ENCODE data around the gene ACER1. TPM values are rescaled to one million over a fixed set of nuclear protein-coding genes. Genes with fewer than 3 reads are reported as not detected.

ACER1 gene
- total RNA-seq, 4 donors from 2014 or later, result not detected

DNA sequence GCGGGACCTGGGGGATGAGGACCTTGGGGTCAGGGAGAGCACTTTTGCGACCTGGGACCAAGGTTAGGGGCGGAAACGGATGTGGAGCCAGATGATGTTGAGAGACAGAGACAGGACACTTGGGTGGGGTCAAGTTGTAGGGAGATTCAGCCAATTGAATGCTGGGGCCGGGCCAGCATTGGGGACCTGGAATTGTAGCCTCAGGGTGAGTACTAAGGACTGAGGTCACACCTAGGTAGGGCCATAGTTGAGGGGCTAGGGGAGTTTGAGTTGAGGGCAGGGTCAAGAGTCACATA lies 40.3 kb upstream of the ACER1 start:
- Histone ChIP-seq H3K27ac (peak overlapping the region; percentile 84 to 99 (median 98)), H3K4me1 (peaks cover 0 to 53% (median 15%) of the 10 kb centered on the region in 4 donors), H3K9me3 (no peaks in the 10 kb centered on the region), H3K36me3 (peaks cover 0 to 38% (median 0%) of the 10 kb centered on the region in 3 donors), H3K4me3 (peak overlapping the region; percentile 33 to 95 (median 92)), H3K27me3 (no peaks in the 10 kb centered on the region)
- DNase-seq (ENCODE audit: low spot score in 2 of 2), result no peak
- WGBS, 2 donors, result 12 to 15% methylated on average over 5 of the region's 5 CpGs
- TF ChIP-seq, protein P1, sequence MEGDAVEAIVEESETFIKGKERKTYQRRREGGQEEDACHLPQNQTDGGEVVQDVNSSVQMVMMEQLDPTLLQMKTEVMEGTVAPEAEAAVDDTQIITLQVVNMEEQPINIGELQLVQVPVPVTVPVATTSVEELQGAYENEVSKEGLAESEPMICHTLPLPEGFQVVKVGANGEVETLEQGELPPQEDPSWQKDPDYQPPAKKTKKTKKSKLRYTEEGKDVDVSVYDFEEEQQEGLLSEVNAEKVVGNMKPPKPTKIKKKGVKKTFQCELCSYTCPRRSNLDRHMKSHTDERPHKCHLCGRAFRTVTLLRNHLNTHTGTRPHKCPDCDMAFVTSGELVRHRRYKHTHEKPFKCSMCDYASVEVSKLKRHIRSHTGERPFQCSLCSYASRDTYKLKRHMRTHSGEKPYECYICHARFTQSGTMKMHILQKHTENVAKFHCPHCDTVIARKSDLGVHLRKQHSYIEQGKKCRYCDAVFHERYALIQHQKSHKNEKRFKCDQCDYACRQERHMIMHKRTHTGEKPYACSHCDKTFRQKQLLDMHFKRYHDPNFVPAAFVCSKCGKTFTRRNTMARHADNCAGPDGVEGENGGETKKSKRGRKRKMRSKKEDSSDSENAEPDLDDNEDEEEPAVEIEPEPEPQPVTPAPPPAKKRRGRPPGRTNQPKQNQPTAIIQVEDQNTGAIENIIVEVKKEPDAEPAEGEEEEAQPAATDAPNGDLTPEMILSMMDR (IDR thresholded peaks at IDR 0.05), result no peak
- no peak for TF ChIP-seq EP300 (IDR thresholded peaks at IDR 0.05)
- no peak for TF ChIP-seq POLR2A (IDR thresholded peaks at IDR 0.05)

DNA sequence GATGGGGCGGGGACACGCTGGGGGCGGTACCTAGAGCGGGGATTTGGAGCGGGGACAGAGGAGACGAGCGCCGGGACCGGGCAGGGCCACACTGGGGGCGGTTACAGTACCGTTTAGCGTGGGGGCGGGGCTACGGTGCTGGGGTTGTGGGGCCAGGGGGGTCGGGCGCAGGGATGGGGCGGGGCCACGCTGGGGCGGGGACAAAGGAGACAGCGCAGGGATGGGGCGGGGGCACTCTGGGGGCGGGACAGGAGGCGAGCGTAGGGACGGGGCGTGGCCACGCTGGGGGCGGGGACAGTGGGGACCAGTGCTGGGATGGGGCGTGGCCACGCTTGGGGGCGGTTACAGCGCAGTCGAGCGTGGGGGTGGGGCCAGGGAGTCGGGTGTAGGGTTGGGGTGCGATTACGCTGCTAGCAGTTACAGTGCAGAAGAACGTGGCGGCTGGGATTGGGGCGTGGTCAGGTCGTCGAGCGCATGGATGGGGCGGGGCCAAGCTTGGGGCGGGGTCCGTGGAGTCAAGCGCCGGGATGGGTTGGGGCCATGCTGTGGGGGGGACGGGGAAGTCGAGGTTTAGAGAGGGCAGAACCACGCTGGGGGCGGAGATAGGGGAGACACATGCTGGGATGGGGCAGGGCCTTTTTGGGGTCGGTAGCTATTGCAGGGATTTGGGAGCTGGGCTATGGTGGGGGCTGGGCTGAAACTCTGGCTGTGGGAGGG lies 39.8 kb upstream of the ACER1 start:
- H3K9me3 ChIP-seq, result no peaks in the 10 kb centered on the region
- 1 to 2% methylated on average over 20 to 22 of the region's 53 CpGs for WGBS, 2 donors
- peaks cover 0 to 38% (median 0%) of the 10 kb centered on the region in 3 donors for H3K36me3 ChIP-seq
- H3K27ac ChIP-seq, result peak overlapping the region; percentile 98 to 99 (median 99)
- peaks cover 0 to 51% (median 15%) of the 10 kb centered on the region in 4 donors for H3K4me1 ChIP-seq
- peak; percentile 98 to 99 for DNase-seq (ENCODE audit: low spot score in 2 of 2)
- peak overlapping the region; percentile 68 to 95 (median 92) for H3K4me3 ChIP-seq
- no peaks in the 10 kb centered on the region for H3K27me3 ChIP-seq
- TF ChIP-seq POLR2A (IDR thresholded peaks at IDR 0.05) (no peak), EP300 (IDR thresholded peaks at IDR 0.05) (no peak)
- TF ChIP-seq, protein P1 (IDR thresholded peaks at IDR 0.05), result no peak

DNA sequence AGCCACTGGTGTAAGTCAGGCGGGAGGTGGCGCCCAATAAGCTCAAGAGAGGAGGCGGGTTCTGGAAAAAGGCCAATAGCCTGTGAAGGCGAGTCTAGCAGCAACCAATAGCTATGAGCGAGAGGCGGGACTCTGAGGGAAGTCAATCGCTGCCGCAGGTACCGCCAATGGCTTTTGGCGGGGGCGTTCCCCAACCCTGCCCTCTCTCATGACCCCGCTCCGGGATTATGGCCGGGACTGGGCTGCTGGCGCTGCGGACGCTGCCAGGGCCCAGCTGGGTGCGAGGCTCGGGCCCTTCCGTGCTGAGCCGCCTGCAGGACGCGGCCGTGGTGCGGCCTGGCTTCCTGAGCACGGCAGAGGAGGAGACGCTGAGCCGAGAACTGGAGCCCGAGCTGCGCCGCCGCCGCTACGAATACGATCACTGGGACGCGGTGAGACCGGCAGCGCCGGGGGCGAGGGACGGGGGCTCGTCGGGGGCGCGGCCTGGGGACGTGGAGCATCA lies 39.2 kb upstream of the ACER1 start, which contains the start of gene ALKBH7:
ALKBH7 (plus strand) TSS at position 201 of the 502 bp plus-strand sequence; CDS start at position 228, 27 bp downstream.
- DNase-seq (ENCODE audit: low spot score in 2 of 2), result peak; percentile 99 to 100
- H3K9me3 ChIP-seq, result no peaks in the 10 kb centered on the region
- H3K36me3 ChIP-seq, result peaks cover 0 to 40% (median 3%) of the 10 kb centered on the region in 3 donors
- no peaks in the 10 kb centered on the region for H3K27me3 ChIP-seq
- H3K4me1 ChIP-seq, result peaks cover 0 to 47% (median 15%) of the 10 kb centered on the region in 4 donors
- peak within 1 kb of the TSS; percentile 98 to 99 (median 99) for H3K27ac ChIP-seq
- WGBS, 2 donors, result 0 to 3% methylated on average over 10 to 19 of the region's 47 CpGs
- TF ChIP-seq POLR2A (IDR thresholded peaks at IDR 0.05) (peak; percentile 22 to 68), EP300 (IDR thresholded peaks at IDR 0.05) (peak; percentile 41 to 86)
- TF ChIP-seq, protein P1 (IDR thresholded peaks at IDR 0.05), result peak in 2 of 5 experiments; percentile 8 to 36
- H3K4me3 ChIP-seq, result peak within 1 kb of the TSS; percentile 68 to 95 (median 92)

DNA sequence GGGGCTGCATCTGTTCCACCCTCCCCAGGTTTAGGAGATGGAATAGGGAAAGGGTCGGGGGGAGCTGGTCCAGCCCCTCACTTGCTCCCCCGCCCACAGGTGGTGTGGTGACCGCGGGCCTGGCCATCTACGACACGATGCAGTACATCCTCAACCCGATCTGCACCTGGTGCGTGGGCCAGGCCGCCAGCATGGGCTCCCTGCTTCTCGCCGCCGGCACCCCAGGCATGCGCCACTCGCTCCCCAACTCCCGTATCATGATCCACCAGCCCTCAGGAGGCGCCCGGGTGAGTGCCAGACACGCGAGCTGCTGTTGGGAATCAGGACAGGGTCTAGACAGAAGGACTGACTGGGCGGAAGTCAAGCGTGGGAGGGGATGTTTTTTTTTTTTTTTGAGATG lies 30.9 kb upstream of the ACER1 start:
- Histone ChIP-seq H3K4me3 (no peak overlapping the region), H3K27me3 (no peaks in the 10 kb centered on the region), H3K36me3 (peaks cover 0 to 56% (median 22%) of the 10 kb centered on the region in 3 donors), H3K9me3 (no peaks in the 10 kb centered on the region), H3K27ac (no peak overlapping the region), H3K4me1 (peaks cover 0 to 14% (median 0%) of the 10 kb centered on the region in 4 donors)
- DNase-seq (ENCODE audit: low spot score in 2 of 2), result no peak
- WGBS, 2 donors, result 94 to 95% methylated on average over 21 of the region's 21 CpGs
- TF ChIP-seq POLR2A (IDR thresholded peaks at IDR 0.05) (no peak), EP300 (IDR thresholded peaks at IDR 0.05) (no peak)
- TF ChIP-seq, protein P1 (IDR thresholded peaks at IDR 0.05), result no peak

DNA sequence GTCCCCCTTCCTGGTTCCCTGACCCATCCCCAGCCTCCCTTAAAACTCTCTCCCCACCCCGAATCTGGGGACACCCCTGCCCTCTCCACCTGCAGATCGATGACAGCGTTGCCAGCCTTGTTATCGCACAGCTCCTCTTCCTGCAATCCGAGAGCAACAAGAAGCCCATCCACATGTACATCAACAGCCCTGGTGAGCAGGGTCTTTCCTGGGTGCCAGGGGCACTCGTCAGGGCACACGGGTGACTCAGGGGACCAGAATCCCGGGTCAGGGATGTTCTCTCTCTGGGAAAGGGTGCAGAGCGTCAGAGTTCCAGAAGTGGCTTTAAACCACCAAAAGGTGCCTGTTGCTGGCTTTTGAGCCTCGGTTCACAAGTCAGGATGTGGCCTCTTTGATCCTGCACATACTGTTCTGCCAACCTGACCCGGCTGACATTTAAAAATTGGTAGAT lies 29.0 kb upstream of the ACER1 start:
- WGBS, 2 donors, result 17 to 20% methylated on average over 11 of the region's 11 CpGs
- Histone ChIP-seq H3K4me1 (peaks cover 0 to 14% (median 0%) of the 10 kb centered on the region in 4 donors), H3K36me3 (peaks cover 0 to 36% (median 19%) of the 10 kb centered on the region in 3 donors), H3K4me3 (peak overlapping the region; percentile 70 to 97 (median 96)), H3K27me3 (no peaks in the 10 kb centered on the region), H3K9me3 (no peaks in the 10 kb centered on the region), H3K27ac (peak overlapping the region; percentile 93 to 97 (median 95))
- TF ChIP-seq, protein P1 (IDR thresholded peaks at IDR 0.05), result no peak
- TF ChIP-seq POLR2A (IDR thresholded peaks at IDR 0.05), result no peak
- TF ChIP-seq EP300 (IDR thresholded peaks at IDR 0.05), result no peak
- no peak for DNase-seq (ENCODE audit: low spot score in 2 of 2)

Data from tibial nerve (tissue), 4 donors.